Activated T-cell treated with anti-CD3 and anti-CD28 coated beads, Interleukin-2, amount 50 U/mL, for 4 hours (primary cell): ENCODE results near the gene IVL. TPM values are rescaled to one million over a fixed set of nuclear protein-coding genes. Genes with fewer than 3 reads are reported as not detected.

ENCODE experiments used
- ATAC-seq, 2 donors: fragments of 200-7000 bp; cut with Tn5 transposase; one replicate each; pipeline ENCODE4 v1.10.0; 2021
- DNase-seq: peaks from one replicate; pipeline ENCODE4 v3.0.0-alpha.2; 2020
- H3K27me3 Mint-ChIP-seq: one replicate; pipeline ENCODE4 v1.8.0; 2021; ENCODE audit warnings: low read depth, mixed read lengths
- H3K36me3 Mint-ChIP-seq: one replicate; pipeline ENCODE4 v1.8.0; 2022; ENCODE audit warnings: mixed read lengths; ENCODE audit not compliant: insufficient read depth
- H3K4me1 Mint-ChIP-seq: one replicate; pipeline ENCODE4 v1.8.0; 2021; ENCODE audit warnings: low read depth, mixed read lengths
- H3K4me3 Mint-ChIP-seq: one replicate; pipeline ENCODE4 v1.8.0; 2021; ENCODE audit warnings: mild to moderate bottlenecking, moderate library complexity, mixed read lengths
- H3K9me3 Mint-ChIP-seq: one replicate; pipeline ENCODE4 v1.8.0; 2021; ENCODE audit warnings: mixed read lengths
- total RNA-seq, 3 donors: library from RNA; stranded (reverse); gene quantifications; one replicate each; pipeline ENCODE4 v1.2.1, GENCODE V29; 2021

The IVL gene
- total RNA-seq, 3 donors from 2014 or later: not detected

DNA sequence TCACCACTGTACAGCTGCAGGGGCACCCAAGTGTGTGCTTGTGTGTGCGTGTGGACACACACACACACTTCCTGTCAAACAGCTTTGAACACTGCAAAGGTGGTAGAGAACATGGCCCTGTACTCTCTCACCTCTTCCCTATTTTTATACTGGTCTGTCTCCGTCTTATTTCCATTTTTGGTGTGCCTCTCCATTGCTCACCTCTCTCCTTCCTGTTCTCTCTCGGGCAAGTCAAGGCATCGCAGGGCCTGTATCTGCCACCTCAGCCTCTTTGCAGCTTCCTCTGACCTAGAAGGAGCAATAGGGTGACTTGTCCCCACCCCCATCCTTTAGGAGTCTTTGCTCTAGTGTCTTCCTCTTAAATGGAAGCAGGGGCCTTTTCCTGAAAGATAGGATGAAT lies 28.0 kb upstream of the IVL start:
- H3K4me3 Mint-ChIP-seq: no peak overlapping the region
- H3K9me3 Mint-ChIP-seq: no peaks in the 10 kb centered on the region
- ATAC-seq: no peak

DNA sequence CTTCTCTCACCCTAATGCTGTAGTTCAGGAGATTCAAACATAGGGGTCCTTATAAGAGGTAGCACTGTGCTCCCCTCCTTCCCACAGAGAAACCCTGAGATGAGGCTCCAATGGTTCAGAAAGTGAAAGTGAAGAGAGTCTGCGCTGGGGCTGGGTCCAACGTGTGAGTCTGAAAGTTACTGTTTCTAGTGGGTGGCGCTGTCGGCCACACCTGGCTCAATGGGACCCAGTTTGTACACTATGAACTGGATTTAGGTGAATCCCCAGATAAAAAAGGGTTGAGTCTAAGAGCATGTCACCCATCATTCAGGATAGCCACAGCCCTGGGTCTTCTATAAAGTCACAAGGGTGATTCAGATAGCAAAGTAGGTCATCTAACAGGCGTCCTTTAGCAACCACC lies 27.4 kb upstream of the IVL start:
- H3K36me3 Mint-ChIP-seq: no peaks in the 10 kb centered on the region
- peaks cover 4% of the 10 kb centered on the region for H3K27me3 Mint-ChIP-seq
- no peaks in the 10 kb centered on the region for H3K4me1 Mint-ChIP-seq
- H3K9me3 Mint-ChIP-seq: no peaks in the 10 kb centered on the region
- ATAC-seq (no peak), DNase-seq (no peak)
- H3K4me3 Mint-ChIP-seq: no peak overlapping the region

More for the DNA sequence above, 28.0 kb upstream of the IVL start:
- Mint-ChIP-seq H3K4me1 (no peaks in the 10 kb centered on the region), H3K36me3 (no peaks in the 10 kb centered on the region), H3K27me3 (peaks cover 4% of the 10 kb centered on the region)
- no peak for DNase-seq

GRCh38 chr1:152884085-152884484 lies 24.3 kb upstream of the IVL start:
- no peaks in the 10 kb centered on the region for H3K4me1 Mint-ChIP-seq
- no peaks in the 10 kb centered on the region for H3K9me3 Mint-ChIP-seq
- H3K4me3 Mint-ChIP-seq: no peak overlapping the region
- peaks cover 2% of the 10 kb centered on the region for H3K27me3 Mint-ChIP-seq
- ATAC-seq (no peak), DNase-seq (no peak)
- no peaks in the 10 kb centered on the region for H3K36me3 Mint-ChIP-seq

- H3K9me3 Mint-ChIP-seq: no peaks in the 10 kb centered on the region
- DNase-seq: no peak
- H3K4me1 Mint-ChIP-seq: no peaks in the 10 kb centered on the region
- no peak for ATAC-seq
- no peak overlapping the region for H3K4me3 Mint-ChIP-seq
- H3K27me3 Mint-ChIP-seq: peaks cover 2% of the 10 kb centered on the region
- H3K36me3 Mint-ChIP-seq: no peaks in the 10 kb centered on the region
Observed at GRCh38 chr1:152884506-152884905, 23.8 kb upstream of the IVL start.

DNA sequence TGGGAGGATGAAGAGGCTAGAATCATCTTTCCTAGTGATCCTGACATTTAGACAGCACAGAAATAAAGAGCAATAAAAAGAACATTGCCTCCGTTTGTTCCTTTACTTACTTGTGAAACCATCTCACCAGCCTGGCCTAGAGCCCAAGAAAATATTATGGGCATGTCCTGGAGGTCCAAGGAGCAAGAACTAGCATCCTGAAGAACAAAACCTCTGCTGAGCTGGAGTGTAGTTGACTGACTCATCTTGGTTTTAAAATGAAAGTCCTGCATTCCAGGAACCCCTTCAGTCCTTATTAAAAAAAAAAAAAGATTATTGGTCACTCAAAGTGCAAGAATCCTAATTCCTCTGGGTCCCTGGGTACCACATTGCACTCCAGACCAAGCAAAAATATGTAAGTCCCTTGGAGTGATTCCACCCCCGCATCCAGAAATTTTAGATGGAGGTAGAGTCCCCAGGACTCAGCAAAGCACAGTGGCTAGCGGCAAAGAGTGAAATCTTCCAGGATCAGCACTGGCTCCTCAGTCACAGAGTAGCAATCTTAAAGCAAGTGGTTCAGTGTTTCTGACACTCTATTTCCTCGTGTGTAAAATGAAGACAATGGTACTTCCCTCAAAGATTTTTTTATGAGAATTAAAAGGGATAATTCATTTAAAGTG lies 23.3 kb upstream of the IVL start:
- no peak for DNase-seq
- Mint-ChIP-seq H3K4me3 (no peak overlapping the region), H3K27me3 (no peaks in the 10 kb centered on the region), H3K4me1 (no peaks in the 10 kb centered on the region), H3K36me3 (no peaks in the 10 kb centered on the region), H3K9me3 (no peaks in the 10 kb centered on the region)
- no peak for ATAC-seq

DNA sequence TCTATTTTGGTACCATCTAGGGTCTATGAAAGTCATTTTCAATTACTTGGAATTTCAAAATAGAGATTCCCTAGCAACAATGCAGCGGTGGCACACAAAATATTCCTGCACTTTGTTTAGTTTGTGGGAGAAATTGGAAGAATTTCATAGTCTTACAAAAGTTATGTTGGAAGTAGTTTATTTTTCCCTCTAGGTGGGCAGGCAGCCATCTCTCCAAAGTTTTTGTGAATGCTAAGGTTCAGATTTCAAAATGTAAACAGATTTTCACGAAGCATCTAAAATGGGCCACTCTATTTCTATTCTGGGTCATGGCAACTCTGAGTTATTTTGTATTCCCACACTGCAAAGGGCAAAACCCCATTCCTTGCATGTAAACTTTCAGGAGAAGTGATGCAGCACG lies 22.3 kb upstream of the IVL start:
- Mint-ChIP-seq H3K9me3 (no peaks in the 10 kb centered on the region), H3K4me1 (no peaks in the 10 kb centered on the region), H3K27me3 (peaks cover 4% of the 10 kb centered on the region), H3K36me3 (no peaks in the 10 kb centered on the region), H3K4me3 (no peak overlapping the region)
- ATAC-seq: no peak
- DNase-seq: no peak

- Mint-ChIP-seq H3K27me3 (peaks cover 10% of the 10 kb centered on the region), H3K4me1 (no peaks in the 10 kb centered on the region), H3K9me3 (no peaks in the 10 kb centered on the region), H3K4me3 (no peak overlapping the region), H3K36me3 (no peaks in the 10 kb centered on the region)
- ATAC-seq (no peak), DNase-seq (no peak)
Observed at GRCh38 chr1:152886758-152887409, 21.5 kb upstream of the IVL start.

DNA sequence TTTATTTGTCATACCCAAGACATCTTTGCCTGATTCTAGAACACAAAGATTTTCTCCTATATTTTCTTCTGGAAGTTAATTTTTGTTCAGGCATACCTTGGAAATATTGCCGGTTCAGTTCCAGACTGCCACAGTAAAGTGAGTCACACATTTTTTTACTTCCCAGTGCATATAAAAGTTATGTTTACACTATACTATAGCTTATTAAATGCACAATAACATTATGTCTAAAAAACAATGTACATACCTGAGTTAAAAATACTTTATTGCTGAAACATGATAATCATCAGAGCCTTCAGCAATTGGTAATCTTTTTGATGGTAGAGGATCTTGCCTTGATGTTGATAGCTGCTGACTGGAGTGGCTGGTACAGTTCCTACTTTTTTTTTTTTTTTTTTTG lies 20.2 kb upstream of the IVL start:
- peaks cover 11% of the 10 kb centered on the region for H3K27me3 Mint-ChIP-seq
- no peaks in the 10 kb centered on the region for H3K9me3 Mint-ChIP-seq
- no peaks in the 10 kb centered on the region for H3K36me3 Mint-ChIP-seq
- ATAC-seq: no peak
- no peaks in the 10 kb centered on the region for H3K4me1 Mint-ChIP-seq
- H3K4me3 Mint-ChIP-seq: no peak overlapping the region
- DNase-seq: no peak

DNA sequence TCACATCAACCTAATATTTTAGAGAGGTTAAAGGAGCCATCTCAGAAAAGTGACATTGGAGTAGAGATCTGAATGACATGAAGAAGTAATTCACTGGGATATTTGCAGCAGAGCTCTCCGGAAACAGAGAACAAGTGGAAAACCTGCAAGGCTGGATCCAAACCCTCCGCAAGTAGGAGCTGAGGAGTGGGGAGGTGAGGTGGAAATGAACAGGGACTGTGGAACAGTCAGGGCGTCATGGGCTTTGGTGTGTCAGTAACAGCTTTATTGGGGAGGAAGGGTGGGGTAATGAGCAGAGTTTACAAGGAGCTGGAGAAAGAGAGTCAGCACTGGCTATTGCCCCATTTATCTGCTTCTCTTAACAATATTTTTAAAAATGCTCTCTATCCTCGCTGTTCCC lies 9.3 kb upstream of the IVL start:
- Mint-ChIP-seq H3K4me1 (no peaks in the 10 kb centered on the region), H3K27me3 (peaks cover 31% of the 10 kb centered on the region), H3K9me3 (peaks cover 4% of the 10 kb centered on the region), H3K4me3 (no peak overlapping the region), H3K36me3 (no peaks in the 10 kb centered on the region)
- ATAC-seq (no peak), DNase-seq (no peak)

DNA sequence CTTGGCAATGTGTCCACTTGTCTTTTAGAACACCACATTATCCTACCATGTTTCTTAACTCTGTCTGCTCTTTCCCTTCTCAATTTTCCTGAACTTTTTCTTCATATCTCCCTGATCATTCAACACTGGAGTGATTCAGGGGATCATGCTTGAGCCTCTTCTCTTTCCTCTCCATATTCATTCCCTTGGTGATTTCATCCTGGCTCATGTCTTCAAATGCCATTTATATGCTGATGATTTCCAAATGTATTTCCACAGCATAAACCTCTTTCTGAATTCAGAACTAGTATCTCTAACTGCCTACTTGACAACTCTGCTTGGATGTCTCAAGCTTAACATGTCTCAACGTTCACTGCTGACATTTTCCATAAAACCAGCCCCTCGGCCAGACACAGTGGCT lies 8.5 kb upstream of the IVL start:
- ATAC-seq (no peak), DNase-seq (no peak)
- Mint-ChIP-seq H3K27me3 (peaks cover 28% of the 10 kb centered on the region), H3K4me1 (no peaks in the 10 kb centered on the region), H3K36me3 (no peaks in the 10 kb centered on the region), H3K9me3 (no peaks in the 10 kb centered on the region), H3K4me3 (no peak overlapping the region)

GRCh38 chr1:152901631-152902030 lies 6.7 kb upstream of the IVL start:
- H3K27me3 Mint-ChIP-seq: peaks cover 24% of the 10 kb centered on the region
- no peak overlapping the region for H3K4me3 Mint-ChIP-seq
- H3K9me3 Mint-ChIP-seq: no peaks in the 10 kb centered on the region
- H3K36me3 Mint-ChIP-seq: no peaks in the 10 kb centered on the region
- ATAC-seq (no peak), DNase-seq (no peak)
- H3K4me1 Mint-ChIP-seq: no peaks in the 10 kb centered on the region

GRCh38 chr1:152902636-152903035 lies 5.7 kb upstream of the IVL start:
- Mint-ChIP-seq H3K4me3 (no peak overlapping the region), H3K27me3 (peaks cover 17% of the 10 kb centered on the region), H3K9me3 (no peaks in the 10 kb centered on the region), H3K36me3 (no peaks in the 10 kb centered on the region), H3K4me1 (no peaks in the 10 kb centered on the region)
- DNase-seq: no peak
- no peak for ATAC-seq

DNA sequence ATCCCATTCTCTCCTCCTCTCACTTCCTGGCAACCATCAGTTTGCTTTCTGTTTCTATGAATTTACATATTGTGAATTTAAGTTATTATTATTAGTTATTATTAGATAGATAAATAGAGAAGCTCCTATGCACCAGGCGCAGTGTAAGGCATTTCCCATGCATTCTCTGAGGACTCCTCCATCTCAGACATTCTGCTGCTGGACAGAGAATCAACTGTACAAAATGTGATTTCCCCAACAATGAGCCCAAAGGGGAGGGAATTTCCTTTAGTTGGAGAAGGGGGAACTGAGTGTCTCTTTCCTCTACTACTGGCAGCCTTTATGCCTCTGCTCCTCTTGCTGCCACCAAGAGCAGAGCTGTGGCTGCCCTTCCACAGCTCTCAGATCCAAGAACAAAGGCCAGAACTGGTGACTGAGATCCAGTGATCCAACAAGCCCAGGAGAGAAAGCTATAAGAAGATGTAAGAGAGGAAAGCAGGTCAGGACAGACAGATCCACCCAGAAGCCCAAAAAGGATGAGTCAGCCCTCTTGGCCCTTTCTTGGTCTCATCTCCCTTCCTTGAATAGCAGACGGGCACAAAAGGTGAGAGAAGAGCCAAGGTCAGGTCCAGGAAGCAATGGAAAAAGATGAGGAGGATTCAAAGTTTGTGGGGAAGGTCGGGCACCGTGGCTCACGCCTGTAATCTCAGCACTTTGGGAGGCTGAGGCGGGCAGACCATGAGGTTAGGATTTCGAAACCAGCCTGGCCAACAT lies 3.5 kb upstream of the IVL start:
- ATAC-seq (no peak), DNase-seq (no peak)
- Mint-ChIP-seq H3K4me1 (no peaks in the 10 kb centered on the region), H3K36me3 (no peaks in the 10 kb centered on the region), H3K27me3 (peaks cover 24% of the 10 kb centered on the region), H3K9me3 (no peaks in the 10 kb centered on the region), H3K4me3 (no peak overlapping the region)

DNA sequence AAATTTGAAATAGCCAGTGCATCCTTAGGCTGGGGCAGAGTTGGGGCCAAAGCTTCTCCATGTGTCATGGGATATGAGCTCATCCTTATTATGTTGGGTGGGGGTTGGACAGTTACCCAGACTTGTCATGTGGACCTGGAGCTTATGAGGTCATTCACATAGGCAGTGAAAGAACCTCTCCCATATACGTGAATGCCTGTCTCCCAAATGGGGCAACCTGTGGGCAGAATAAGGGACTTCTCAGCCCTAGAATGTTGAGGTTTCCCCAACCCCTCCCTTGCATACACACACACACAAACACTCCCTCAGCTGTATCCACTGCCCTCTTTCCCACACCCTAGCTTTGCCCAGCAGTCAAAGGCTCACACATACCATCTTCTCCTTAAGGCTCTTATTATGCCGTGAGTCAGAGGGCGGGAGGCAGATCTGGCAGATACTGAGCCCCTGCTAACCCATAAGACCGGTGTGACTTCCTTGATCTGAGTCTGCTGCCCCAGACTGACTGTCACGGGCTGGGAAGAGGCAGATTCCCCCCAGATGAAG lies 2.3 kb upstream of the IVL start:
- H3K4me1 Mint-ChIP-seq: no peaks in the 10 kb centered on the region
- no peaks in the 10 kb centered on the region for H3K9me3 Mint-ChIP-seq
- no peak for ATAC-seq

DNA sequence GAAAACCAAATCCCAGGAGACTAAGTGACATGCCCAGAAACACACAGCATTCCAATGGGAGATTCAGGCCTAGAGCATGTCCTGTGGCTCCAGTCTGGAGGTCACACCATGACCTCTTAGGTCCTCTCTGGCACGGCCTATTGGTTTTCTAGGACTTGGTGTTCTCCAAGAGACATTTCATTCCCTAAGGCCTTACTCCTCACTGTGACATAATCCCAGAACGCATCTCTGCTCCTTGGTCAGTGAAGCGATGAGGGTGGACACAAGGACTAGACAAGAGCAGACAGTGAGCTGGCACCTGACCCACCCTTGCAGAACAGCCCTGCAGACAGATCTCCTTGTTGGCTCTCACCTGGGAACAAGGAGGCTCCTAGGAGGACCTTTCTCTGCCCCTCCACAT lies 860 bp downstream of the IVL start:
- no peak for ATAC-seq
- Mint-ChIP-seq H3K36me3 (no peaks in the 10 kb centered on the region), H3K27me3 (peaks cover 29% of the 10 kb centered on the region), H3K9me3 (no peaks in the 10 kb centered on the region), H3K4me3 (no peak overlapping the region), H3K4me1 (no peaks in the 10 kb centered on the region)
- no peak for DNase-seq

More for the DNA sequence above, 2.3 kb upstream of the IVL start:
- Mint-ChIP-seq H3K4me3 (no peak overlapping the region), H3K36me3 (no peaks in the 10 kb centered on the region), H3K27me3 (peaks cover 26% of the 10 kb centered on the region)
- no peak for DNase-seq
